ENCODE results near the gene HSPA13.
A peak's percentile ranks its signal among the peaks of the same experiment; 100 is the strongest.
"Not testable (repeated sequence)": the region's sequence is repeated elsewhere in the genome, so short reads cannot be mapped to it uniquely, and the experiment has no call there.

The HSPA13 gene

GRCh38 chr21:14382835-14383595 lies at the start of gene HSPA13:
Gene HSPA13 (minus strand): TSS chr21:14383146. CDS start chr21:14383119, 27 bp downstream.
- peak; percentile 100 for DNase-seq

- no peak for DNase-seq
These were observed 36.0 kb upstream of the HSPA13 start for GRCh38 chr21:14418920-14419319.

GRCh38 chr21:14414932-14415508 lies 32.1 kb upstream of the HSPA13 start:
- no peak for DNase-seq

- no peak for DNase-seq
These were observed 23.0 kb upstream of the HSPA13 start for GRCh38 chr21:14405962-14406361.

- no peak for DNase-seq
These were observed 22.3 kb upstream of the HSPA13 start for GRCh38 chr21:14405225-14405624.

- peak; percentile 30 for DNase-seq
These were observed 20.9 kb upstream of the HSPA13 start for GRCh38 chr21:14403681-14404318.

- DNase-seq: no peak
These were observed 18.3 kb upstream of the HSPA13 start for GRCh38 chr21:14401217-14401616.

- DNase-seq: no peak
These were observed 5.3 kb upstream of the HSPA13 start for GRCh38 chr21:14388282-14388681.

- no peak for DNase-seq
These were observed 1.5 kb upstream of the HSPA13 start for GRCh38 chr21:14384453-14384852.

- DNase-seq: peak; percentile 2
These were observed 742 bp upstream of the HSPA13 start for GRCh38 chr21:14383596-14384180.

- no peak for DNase-seq
These were observed 486 bp downstream of the HSPA13 start for GRCh38 chr21:14382486-14382834.

- no peak for DNase-seq
These were observed 6.1 kb downstream of the HSPA13 start for GRCh38 chr21:14376854-14377253.

GRCh38 chr21:14366998-14367397 lies 15.9 kb downstream of the HSPA13 start:
- DNase-seq: no peak

GRCh38 chr21:14361958-14362357 lies 21.0 kb downstream of the HSPA13 start:
- no peak for DNase-seq

GRCh38 chr21:14358775-14359174 lies 24.2 kb downstream of the HSPA13 start:
- DNase-seq: no peak

GRCh38 chr21:14356746-14357145 lies 26.2 kb downstream of the HSPA13 start:
- DNase-seq: no peak

GRCh38 chr21:14354515-14354914 lies 28.4 kb downstream of the HSPA13 start:
- no peak for DNase-seq

- DNase-seq: no peak
These were observed 29.2 kb downstream of the HSPA13 start for GRCh38 chr21:14353726-14354125.

- no peak for DNase-seq
These were observed 29.7 kb downstream of the HSPA13 start for GRCh38 chr21:14353231-14353630.

- DNase-seq: not testable (repeated sequence)
These were observed 55.6 kb downstream of the HSPA13 start for GRCh38 chr21:14327346-14327745.

GRCh38 chr21:14325595-14325994 lies 57.4 kb downstream of the HSPA13 start:
- no peak for DNase-seq

Measured in kidney glomerular epithelial cell (primary cell).